HEK293 (cell line): ENCODE measurements around the gene SGO1.
A peak's percentile ranks its signal among the peaks of the same experiment; 100 is the strongest.

Experiments
- YY1 ChIP-seq: fragments of 450-650 bp; formaldehyde crosslinking; IDR thresholded peaks from 2 replicates; pipeline ENCODE4 v1.5.1; 2018; ENCODE audit warnings: missing biosample characterization, missing genetic modification characterization
- ZFP3 ChIP-seq: fragments of 450-650 bp; formaldehyde crosslinking; IDR thresholded peaks from 2 replicates; pipeline ENCODE4 v1.5.1; 2016; ENCODE audit warnings: low read depth, missing biosample characterization, missing genetic modification characterization
- ZNF121 ChIP-seq: fragments of 450-650 bp; formaldehyde crosslinking; IDR thresholded peaks from 2 replicates; pipeline ENCODE4 v1.5.1; 2016; ENCODE audit warnings: missing biosample characterization, missing genetic modification characterization
- ZNF24 ChIP-seq: fragments of 450-650 bp; formaldehyde crosslinking; IDR thresholded peaks from 2 replicates; pipeline ENCODE4 v1.5.1; 2016; ENCODE audit warnings: missing biosample characterization, missing genetic modification characterization
- ZNF324 ChIP-seq: fragments of 450-650 bp; formaldehyde crosslinking; IDR thresholded peaks from 2 replicates; pipeline ENCODE4 v1.5.1; 2016; ENCODE audit warnings: missing biosample characterization, missing genetic modification characterization
- ZNF510 ChIP-seq: fragments of 450-650 bp; formaldehyde crosslinking; IDR thresholded peaks from 2 replicates; pipeline ENCODE4 v1.5.1; 2018; ENCODE audit warnings: mild to moderate bottlenecking, missing genetic modification characterization, missing biosample characterization; ENCODE audit not compliant: insufficient replicate concordance
- ZNF792 ChIP-seq: fragments of 450-650 bp; formaldehyde crosslinking; IDR thresholded peaks from 2 replicates; pipeline ENCODE4 v1.5.1; 2016; ENCODE audit warnings: missing biosample characterization, missing genetic modification characterization
- TF ChIP-seq, protein P1 (sequence below): fragments of 450-650 bp; formaldehyde crosslinking; IDR thresholded peaks from 2 replicates; pipeline ENCODE4 v1.5.1; 2016; ENCODE audit warnings: missing biosample characterization, missing genetic modification characterization
- TF ChIP-seq, protein P2 (sequence below): fragments of 450-650 bp; formaldehyde crosslinking; IDR thresholded peaks from 2 replicates; pipeline ENCODE4 v1.5.1; 2016; ENCODE audit warnings: missing biosample characterization, missing genetic modification characterization
- TF ChIP-seq, protein P3 (sequence below): fragments of 450-650 bp; formaldehyde crosslinking; IDR thresholded peaks from 2 replicates; pipeline ENCODE4 v1.5.1; 2016; ENCODE audit warnings: missing biosample characterization, missing genetic modification characterization
- TF ChIP-seq, protein P4 (sequence below): fragments of 450-650 bp; formaldehyde crosslinking; IDR thresholded peaks from 2 replicates; pipeline ENCODE4 v1.5.1; 2016; ENCODE audit warnings: missing biosample characterization, missing genetic modification characterization

DNA sequence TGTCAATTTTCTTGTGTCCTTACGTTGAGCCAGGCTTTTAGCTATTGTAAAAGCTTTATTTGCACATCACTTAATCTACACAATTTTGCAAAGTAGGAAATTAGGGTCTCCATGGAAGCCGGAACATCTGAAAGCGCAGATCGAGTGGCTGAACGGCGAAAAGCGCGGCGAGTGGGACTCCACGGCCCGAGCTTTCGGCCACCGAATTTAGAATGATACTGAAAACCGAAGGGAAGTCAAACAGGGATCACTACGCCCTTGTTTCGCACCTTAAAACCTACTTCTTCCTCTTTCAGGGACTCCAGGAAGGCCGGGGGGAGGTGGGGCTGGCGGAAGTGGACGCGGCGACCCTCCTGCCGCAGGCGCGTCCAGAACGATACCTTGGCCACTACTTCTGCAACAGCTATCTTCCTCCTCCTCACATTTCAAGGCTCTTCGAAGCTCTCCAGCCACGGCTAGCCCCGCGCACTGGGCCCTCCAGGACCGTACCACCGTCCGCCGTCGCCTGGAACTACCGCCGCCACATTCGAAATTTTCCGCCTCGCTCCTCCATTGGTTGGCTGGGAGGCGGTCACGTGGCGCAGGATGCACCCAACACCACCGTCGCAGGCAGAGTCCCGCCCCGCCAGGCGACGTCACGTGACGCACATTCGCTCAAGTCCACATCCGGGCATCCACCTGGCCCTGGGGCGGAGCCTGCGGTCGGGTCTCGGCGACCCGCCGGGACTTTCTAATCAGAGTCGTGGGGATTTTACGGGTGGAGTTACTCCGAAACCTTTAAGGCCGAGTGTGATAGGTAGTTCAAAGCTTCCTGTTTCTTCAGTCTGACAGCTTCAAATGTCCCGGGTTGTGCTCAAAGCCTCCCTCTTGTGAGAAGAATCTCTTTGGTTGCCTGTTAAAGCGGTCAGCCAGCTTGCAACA is at the start of gene SGO1:
- TF ChIP-seq, protein P1, sequence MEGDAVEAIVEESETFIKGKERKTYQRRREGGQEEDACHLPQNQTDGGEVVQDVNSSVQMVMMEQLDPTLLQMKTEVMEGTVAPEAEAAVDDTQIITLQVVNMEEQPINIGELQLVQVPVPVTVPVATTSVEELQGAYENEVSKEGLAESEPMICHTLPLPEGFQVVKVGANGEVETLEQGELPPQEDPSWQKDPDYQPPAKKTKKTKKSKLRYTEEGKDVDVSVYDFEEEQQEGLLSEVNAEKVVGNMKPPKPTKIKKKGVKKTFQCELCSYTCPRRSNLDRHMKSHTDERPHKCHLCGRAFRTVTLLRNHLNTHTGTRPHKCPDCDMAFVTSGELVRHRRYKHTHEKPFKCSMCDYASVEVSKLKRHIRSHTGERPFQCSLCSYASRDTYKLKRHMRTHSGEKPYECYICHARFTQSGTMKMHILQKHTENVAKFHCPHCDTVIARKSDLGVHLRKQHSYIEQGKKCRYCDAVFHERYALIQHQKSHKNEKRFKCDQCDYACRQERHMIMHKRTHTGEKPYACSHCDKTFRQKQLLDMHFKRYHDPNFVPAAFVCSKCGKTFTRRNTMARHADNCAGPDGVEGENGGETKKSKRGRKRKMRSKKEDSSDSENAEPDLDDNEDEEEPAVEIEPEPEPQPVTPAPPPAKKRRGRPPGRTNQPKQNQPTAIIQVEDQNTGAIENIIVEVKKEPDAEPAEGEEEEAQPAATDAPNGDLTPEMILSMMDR (tag by site-specific recombination): no peak
- TF ChIP-seq ZFP3 (tag by site-specific recombination) (no peak), ZNF24 (peak; percentile 61; the same call in 1 of the 2 replicates), YY1 (tag by site-specific recombination) (peak; percentile 71; the same call in 1 of the 2 replicates), ZNF121 (tag by site-specific recombination) (no peak), ZNF510 (tag by site-specific recombination) (no peak), ZNF324 (tag by site-specific recombination) (peak; percentile 82; the same call in 1 of the 2 replicates), ZNF792 (tag by site-specific recombination) (no peak)
- TF ChIP-seq, protein P2, sequence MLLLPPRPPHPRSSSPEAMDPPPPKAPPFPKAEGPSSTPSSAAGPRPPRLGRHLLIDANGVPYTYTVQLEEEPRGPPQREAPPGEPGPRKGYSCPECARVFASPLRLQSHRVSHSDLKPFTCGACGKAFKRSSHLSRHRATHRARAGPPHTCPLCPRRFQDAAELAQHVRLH (tag by site-specific recombination): peak; percentile 30; the same call in 1 of the 2 replicates
- TF ChIP-seq, protein P3, sequence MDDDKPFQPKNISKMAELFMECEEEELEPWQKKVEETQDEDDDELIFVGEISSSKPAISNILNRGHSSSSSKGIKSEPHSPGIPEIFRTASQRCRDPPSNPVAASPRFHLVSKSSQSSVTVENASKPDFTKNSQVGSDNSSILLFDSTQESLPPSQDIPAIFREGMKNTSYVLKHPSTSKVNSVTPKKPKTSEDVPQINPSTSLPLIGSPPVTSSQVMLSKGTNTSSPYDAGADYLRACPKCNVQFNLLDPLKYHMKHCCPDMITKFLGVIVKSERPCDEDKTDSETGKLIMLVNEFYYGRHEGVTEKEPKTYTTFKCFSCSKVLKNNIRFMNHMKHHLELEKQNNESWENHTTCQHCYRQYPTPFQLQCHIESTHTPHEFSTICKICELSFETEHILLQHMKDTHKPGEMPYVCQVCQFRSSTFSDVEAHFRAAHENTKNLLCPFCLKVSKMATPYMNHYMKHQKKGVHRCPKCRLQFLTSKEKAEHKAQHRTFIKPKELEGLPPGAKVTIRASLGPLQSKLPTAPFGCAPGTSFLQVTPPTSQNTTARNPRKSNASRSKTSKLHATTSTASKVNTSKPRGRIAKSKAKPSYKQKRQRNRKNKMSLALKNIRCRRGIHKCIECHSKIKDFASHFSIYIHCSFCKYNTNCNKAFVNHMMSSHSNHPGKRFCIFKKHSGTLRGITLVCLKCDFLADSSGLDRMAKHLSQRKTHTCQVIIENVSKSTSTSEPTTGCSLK: no peak
- TF ChIP-seq, protein P4, sequence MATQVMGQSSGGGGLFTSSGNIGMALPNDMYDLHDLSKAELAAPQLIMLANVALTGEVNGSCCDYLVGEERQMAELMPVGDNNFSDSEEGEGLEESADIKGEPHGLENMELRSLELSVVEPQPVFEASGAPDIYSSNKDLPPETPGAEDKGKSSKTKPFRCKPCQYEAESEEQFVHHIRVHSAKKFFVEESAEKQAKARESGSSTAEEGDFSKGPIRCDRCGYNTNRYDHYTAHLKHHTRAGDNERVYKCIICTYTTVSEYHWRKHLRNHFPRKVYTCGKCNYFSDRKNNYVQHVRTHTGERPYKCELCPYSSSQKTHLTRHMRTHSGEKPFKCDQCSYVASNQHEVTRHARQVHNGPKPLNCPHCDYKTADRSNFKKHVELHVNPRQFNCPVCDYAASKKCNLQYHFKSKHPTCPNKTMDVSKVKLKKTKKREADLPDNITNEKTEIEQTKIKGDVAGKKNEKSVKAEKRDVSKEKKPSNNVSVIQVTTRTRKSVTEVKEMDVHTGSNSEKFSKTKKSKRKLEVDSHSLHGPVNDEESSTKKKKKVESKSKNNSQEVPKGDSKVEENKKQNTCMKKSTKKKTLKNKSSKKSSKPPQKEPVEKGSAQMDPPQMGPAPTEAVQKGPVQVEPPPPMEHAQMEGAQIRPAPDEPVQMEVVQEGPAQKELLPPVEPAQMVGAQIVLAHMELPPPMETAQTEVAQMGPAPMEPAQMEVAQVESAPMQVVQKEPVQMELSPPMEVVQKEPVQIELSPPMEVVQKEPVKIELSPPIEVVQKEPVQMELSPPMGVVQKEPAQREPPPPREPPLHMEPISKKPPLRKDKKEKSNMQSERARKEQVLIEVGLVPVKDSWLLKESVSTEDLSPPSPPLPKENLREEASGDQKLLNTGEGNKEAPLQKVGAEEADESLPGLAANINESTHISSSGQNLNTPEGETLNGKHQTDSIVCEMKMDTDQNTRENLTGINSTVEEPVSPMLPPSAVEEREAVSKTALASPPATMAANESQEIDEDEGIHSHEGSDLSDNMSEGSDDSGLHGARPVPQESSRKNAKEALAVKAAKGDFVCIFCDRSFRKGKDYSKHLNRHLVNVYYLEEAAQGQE (tag by site-specific recombination): peak; percentile 37; the same call in 1 of the 2 replicates
